Renal pelvis (tissue), 4 donors: ENCODE data around the gene FZD4. TPM values are rescaled to one million over a fixed set of nuclear protein-coding genes. Genes with fewer than 3 reads are reported as not detected.
"Not testable (repeated sequence)": the region's sequence is repeated elsewhere in the genome, so short reads cannot be mapped to it uniquely, and the experiment has no call there.

Source experiments
- DNase-seq: peaks from one replicate; pipeline ENCODE4 v3.0.0-alpha.2; 2013
- polyA plus RNA-seq, 3 donors: library from polyadenylated mRNA; unstranded; fragments of 120-200 nt; gene quantifications; one replicate each; pipeline ENCODE4 v1.2.1, GENCODE V29; 2013; ENCODE audit not compliant: insufficient read length in 3 of 3

Gene FZD4
- polyA plus RNA-seq, 3 donors, result 68.9 to 88.6 (median 81.7) TPM

DNA sequence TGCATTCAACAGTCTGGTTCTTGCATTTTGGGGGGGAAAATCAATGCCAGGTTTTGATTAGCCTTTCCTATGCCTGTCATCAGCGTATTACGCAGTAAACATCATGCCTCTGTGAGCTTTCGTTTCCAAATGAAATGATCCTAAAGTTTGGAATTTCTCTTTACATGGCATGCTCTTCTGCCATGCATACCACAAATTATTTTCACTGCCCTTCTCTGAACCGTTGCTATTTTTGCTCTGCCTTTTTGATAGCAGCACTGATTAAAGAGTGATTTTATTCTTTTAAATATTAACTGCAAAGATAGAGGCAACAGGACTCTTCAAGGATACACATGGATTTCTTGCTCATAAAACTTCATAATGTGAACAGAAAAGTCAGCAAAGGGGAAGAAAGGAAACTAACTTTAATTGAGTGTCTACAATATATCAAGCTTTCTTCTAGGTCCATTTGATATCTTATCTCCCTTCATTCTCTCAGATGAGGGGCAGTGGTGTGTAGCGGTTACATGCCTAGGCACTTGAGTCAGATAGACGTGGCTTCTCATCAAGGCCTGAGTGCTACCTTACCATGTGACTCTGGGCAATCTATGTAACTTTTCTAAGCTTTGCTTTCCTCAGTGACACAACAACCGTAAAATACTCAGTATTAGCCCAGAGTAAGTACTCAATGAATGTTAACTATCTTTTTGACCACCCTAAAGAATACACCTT, 25.0 kb upstream of the FZD4 start:
- DNase-seq, result no peak

DNA sequence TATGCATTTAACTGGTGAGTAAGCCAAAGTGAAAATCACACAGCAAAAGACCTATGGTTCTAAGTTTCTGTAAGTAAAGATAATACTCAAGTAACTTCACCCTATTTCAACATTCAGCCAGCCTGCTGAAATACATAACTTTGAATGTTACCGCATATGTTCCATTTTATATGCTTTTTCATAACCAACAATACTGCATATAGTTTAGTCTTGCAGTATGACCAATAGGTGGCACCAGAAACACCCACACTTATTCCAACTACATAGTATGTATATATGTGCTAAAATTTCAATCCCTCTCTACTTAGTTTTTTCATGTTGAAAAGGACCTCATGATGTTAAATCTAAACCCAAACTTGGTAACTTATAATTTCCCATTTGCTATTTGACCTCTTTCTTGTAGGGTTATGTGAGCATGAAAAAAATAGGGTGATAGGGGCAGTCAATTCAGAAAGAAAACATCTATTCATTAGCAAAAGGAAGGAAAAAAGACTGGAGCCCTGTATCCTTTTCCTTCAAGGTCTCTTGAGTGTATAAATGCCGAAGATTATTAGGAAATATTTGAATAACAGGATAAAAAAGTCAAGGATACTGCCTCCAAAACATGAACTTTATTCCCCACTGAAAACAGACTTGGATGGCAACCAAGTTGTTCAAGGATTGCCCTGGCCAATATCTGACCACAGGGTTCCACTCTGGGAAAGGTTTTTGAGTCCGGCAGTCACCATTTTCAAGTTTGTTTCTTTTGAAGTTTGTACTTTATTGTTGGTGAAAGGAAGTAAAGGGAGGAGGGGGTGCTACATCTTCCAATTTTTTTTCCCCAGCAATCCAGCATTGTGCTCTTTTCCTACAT, 23.8 kb upstream of the FZD4 start:
- no peak for DNase-seq

DNA sequence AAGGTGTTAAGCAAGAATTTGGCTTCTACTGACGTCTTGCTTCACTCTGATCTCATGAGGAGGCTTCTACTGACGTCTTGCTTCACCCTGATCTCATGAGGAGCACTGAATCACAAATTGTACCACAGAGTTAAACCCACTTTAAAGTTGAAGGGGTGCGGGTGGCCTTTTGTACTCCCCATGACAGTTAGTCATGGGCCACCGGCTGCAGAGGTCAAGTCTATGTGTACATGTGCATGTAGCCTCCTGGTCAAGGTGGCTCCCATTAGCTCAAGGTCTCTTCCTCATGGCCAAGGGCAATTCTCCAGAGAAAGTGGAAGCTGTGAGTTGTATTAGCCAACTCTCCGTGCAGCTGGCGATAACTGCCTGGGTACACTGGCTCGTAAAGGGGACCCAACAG, 23.1 kb upstream of the FZD4 start:
- DNase-seq, result no peak

DNA sequence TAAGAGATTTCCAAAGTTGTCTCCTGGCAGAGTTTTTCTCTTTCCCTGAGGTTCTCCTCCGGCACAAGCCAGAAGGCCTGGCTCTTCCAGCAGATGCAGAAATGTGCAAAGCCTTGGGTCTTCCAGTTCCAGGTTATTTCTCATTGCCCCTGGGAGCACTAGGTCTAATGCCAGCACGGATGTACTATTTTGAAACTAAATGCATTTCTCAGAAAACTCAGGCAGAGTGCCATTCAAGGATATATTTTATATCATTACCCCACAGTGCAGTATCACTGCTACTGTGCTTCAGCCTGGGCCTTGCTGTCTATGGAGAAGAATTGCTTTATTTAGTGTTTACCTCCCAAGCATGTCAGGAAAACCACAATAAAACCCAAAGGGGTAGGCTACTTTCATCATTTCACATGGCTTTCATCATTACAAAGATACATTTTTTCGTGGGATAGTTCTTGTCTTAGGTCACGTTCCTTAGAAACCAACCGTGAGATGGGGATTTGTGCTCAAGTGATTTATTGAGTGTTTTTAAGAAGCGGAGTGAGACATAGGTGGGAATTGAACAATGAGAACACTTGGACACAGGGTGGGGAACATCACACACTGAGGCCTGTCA, 22.4 kb upstream of the FZD4 start:
- DNase-seq, result no peak

DNA sequence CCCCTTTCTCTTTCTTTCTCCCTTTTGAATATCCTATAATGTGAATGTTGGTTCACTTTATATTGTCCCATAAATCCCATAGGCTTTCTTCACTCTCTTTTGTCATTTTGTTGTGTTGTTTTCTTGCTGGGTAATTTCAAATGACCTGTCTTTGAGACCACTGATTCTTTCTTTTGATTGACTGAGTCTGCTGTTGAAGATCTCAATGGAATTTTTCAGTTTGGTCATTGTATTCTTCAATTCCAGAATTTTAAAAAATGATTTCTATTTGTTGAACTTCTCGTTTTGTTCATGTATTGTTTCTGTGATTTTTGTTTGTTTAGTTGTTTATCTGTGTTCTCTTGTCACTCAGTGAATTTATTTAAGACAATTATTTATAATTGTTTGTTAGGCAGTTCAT, 17.5 kb upstream of the FZD4 start:
- DNase-seq, result no peak

DNA sequence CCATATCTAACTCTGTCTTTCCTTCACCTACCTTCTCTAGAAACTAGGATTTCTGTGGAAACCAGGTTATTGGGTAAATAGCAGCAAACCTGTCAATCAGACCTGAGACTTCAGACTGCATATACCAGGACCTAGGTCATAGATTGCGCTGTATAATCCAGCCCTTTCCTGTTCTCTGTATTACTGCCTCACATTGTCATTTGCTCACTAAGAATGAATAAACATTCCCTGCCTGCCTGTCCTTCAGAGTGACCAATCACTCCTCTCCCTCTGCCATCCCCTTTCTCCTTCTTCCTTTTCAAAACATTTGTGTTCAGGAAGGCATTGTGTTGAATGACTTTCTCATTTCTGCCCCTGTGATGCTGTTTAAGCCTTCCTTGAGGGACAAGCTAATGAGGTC, 14.1 kb upstream of the FZD4 start:
- no peak for DNase-seq

DNA sequence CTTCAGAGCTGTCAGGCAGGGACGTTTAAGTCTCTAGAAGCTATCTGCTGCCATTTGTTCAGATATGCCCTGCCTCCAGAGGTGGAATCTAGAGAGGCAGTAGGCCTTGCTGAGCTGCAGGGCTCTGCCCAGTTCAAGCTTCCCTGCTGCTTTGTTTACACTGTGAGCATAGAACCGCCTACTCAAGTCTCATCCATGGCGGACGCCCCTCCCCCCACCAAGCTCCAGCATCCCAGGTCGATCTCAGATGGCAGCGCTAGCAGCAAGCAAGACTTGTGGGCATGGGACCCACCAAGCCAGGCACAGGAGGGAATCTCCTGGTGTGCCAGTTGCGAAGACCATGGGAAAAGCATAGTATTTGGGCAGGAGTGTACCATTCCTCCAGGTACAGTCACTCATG, 12.4 kb upstream of the FZD4 start:
- not testable (repeated sequence) for DNase-seq

DNA sequence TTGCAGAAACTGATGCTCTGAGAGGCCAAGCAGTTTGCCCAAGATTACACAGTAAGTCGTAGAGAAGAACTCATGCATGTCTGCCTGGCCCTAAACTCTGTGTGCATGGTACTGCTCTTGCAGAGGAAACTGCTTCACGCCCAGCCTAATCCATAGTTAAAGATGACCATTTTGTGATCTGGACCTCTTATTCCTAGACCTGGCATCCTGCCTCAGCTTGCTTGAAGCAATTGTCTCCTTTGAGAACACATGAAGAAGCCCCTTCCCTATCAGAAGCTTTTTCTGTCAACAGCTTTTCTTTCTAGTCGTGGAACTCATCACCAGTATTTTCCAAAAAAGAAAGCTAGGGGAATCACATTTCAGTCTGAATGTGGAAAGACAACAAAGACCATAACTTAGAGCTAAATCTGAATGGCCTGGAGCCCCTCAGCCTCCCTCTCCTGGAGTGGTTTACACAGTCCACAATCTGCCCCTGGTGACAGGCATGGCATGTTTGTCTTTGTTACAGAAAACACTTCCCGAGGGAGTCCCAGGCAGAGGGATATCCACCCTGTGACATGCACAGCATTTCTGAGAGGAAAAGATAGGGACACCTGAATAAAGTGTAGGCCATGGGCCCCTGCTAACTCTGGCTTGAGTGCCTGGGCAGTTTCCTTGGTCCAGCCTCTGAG, 2.9 kb upstream of the FZD4 start:
- DNase-seq, result no peak

DNA sequence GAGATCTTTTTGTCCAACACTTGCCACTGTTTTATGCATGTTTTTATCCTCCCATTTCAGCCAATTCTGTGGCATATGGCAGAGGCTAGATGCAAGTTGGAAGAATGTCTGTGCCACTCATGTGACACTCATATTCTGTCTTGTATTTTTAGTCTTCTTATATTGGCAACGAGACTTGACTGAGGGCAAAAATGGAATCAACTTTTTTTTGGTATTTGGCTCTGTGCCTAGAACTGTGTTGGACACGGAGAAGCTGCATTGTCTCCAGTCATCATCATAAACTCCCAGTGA, 1.7 kb upstream of the FZD4 start:
- DNase-seq, result no peak

DNA sequence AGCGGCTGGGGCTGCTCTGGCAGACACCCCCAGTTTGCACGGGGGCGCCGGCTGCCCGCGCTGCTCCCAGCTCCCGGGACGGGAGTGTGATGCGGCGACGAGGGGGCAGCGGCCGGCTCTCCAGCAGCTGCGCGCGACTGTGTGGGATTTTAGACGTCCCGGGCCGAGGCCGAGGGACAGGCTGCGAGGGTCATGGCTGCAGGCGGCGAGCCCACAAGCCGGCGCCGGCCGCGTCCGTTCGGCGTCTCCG, 159 bp downstream of the FZD4 start:
- no peak for DNase-seq

DNA sequence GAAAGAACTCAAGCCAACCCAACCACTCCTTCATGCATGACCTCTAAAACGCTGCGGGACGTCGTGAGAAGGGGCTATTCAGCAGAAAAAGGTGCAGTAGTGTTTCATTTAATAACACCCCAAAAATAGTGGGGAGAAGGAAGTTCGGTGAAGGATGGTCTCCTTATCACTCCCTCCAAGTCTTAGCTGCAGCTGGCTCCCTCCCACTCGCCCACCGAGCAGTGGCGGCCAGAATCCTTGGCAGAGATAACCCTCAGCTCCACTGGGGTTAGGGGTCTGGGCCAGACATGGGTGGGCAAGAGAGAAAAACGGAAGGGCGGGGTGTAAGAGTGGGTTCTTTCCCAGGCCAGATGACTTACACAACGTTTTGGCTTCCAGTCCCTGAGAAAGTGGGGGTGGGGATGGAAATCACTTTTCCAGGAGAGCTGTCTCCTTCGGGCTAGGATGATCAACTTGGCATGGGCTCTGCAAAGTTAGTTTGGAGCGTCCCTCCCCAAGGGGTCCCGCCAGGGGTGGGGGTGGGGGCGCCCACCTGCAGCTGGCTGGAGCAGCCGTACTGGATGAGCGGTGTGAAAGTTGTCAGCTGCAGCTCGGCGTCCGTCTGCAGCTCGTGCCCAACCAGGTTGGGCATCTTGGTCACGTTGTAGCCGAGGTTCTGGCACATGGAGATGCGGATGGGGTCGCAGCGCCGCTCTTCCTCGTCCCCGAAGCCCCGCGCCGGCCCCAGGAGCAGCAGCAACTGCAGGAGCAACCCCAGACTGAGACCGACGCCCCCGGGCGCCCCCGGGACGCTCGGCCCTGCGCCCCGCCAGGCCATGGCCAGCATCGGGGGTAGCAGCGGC, 705 bp downstream of the FZD4 start:
- DNase-seq, result no peak

DNA sequence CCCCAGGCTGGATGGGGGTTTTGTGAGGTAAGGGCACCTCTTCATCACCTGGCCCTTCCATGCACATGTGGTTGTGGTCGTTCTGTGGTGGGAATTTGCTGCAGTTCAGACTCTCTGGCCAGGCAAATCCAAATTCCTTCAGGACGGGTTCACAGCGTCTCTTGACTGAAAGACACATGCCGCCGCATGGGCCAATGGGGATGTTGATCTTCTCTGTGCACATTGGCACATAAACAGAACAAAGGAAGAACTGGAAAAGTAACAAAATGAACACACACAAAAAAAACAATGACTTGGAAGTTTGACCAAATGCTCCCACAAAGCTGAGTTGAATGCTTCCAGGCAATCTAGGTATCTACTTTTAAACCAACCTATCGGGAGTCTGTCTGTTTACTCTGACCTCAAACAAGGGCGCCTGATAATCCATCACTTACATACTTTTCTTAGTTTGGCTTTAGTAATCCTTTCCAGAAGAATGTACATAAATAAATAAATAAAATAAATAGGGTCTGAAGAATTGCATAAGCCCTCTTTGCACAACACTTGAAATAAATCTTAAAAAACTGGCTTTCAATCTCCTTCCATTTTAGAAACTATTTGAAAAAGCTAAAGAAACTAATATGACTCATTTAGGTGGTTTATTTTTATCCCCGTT, 2.8 kb downstream of the FZD4 start:
- DNase-seq, result no peak

DNA sequence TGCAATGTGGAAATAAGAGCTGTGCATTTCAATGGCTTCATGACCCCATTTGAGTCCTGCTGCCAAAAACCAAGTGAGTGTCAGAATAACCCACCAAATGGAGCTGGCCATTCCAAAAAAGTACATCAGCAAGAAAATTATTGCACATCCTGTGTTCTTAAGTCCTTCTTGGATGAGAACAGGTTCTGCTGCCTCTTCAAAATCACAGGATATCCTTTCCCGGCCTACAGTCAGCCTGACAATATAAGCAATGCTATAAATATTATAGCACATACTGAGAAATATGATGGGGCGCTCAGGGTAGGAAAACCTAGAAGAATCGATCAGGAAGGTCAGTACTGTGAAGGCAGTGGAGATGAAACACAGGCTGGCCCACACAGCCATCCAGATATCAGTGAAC, 3.5 kb downstream of the FZD4 start:
- DNase-seq, result no peak

DNA sequence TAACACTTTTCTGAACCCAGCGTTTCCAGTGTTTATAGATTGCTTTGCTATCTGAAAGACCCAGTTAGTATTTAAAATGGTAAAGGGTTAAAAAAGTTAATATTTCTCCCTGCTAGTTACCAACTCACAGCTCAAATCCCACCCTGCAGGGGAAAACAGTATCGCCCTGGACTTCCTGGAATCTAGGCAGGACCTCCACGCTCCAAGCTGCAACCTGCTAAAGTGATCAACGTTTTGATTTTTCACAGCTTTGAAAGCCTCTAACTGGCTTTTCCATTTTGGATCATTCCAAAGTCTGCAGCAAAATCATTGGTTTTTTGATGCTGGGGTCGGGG, 4.6 kb downstream of the FZD4 start:
- DNase-seq, result no peak

DNA sequence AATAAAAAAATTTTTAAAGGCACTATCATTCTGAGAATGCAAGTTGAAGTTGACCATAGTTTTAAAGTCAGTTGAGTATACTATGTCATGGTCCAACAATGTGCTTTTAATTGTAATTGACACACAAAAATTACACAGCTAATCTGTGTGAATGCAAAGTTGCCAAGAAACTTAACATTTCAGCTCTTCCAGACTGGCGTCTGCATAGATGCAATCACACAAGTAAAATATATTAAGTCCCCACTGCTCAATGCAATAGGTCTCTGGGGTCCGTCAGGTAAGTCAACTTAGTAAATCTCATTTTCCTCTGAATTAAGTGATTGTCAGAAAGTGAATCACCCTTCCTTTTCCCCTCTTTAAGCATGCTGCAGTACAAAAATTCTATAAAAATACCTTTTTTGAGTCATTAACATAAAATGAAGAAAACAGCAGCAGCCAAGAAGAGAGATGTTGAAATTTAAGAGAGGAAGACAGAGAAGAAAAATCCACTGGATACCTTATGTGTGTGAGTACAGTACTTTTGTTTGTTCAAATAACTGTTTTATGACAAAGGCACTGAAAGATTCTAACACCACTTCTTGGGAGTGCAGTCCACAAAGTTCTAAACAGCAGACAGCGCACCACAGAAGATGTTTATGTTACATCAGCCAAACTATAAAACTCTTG, 5.1 kb downstream of the FZD4 start:
- no peak for DNase-seq

DNA sequence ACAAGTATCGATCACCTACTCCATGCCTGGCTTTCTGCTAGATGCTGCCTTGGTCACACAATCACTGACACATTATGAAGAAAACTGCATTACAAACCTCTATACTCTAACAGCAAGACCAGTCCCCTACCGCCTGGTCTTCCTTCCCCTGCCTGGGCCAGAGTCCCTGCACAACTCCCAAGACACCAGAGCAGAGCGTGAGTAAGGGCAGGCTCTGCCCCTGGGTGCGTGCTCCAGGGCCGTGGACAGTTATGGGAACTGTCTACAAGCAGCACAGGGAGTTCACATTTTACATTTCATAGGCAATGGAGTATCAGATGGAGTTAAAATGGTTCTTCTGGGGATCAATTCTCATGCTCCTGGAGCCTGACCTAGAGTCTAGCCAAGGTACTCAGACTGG, 6.5 kb downstream of the FZD4 start:
- no peak for DNase-seq

DNA sequence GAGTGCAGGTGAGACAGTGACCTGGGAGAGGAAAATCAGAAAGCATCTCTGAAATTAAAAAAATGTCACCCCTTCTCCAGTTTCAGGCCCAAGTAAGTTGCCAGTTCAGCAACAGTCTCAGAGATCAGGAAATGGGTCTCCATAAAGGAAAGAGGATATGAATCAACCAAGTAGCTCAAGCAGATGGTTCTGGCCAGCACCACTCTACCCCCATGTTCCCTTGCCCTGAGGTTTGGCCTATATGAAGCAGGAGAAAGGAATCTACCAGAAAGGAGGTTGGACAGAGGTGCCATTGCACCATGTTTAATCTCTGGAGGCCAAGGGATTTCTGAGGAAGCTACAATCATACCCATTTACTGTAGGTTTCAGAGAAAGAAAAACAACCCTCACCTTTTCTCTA, 7.7 kb downstream of the FZD4 start:
- DNase-seq, result no peak

DNA sequence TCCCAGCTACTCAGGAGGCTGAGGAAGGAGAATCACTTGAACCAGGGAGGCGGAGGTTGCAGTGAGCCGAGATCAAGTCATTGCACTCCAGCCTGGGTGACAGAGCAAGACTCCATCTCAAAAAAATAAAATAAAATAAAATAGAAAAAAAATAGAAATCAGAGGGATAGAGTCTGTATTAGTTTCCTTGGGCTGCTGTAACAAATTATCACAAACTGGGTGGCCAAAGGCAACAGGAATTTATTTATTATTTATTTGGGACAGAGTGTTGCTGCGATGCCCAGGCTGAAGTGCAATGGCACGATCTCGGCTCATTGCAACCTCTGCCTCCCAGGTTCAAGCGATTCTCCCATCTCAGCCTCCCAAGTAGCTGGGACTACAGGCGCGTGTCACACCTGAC, 11.7 kb downstream of the FZD4 start:
- not testable (repeated sequence) for DNase-seq

DNA sequence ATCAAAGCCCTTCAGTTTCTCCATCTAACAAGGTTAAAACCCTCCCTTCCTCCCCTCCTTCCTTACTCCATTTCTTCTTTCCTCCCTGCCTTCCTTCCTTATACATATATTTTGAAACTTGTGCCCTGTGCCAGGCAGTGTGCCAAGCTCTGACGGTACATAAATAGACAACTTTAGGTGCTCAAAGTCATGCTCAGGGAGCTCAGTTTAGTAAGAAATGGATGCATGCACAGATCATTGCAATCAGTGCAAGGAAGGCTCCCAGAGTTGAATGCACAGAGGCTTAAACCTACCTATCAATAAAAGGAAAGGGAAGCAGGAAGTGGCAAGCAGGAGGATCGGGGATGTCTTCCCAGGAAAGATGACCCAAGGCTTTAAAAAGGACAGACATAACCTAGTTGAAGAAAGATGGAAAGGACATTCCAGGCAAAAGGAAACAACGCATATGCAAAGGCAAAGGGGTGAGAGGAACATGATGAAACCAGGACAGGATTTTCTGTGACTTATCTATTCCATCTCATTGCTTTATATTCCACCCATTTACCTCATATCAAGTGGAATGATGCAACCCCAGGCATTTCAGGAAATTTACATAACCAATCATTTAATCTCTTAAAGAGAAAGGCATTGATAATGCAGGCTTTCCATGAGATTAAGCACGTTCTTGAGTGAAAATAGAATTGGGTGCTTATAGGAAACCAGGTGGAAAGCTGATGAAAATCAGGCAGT, 13.2 kb downstream of the FZD4 start:
- no peak for DNase-seq

DNA sequence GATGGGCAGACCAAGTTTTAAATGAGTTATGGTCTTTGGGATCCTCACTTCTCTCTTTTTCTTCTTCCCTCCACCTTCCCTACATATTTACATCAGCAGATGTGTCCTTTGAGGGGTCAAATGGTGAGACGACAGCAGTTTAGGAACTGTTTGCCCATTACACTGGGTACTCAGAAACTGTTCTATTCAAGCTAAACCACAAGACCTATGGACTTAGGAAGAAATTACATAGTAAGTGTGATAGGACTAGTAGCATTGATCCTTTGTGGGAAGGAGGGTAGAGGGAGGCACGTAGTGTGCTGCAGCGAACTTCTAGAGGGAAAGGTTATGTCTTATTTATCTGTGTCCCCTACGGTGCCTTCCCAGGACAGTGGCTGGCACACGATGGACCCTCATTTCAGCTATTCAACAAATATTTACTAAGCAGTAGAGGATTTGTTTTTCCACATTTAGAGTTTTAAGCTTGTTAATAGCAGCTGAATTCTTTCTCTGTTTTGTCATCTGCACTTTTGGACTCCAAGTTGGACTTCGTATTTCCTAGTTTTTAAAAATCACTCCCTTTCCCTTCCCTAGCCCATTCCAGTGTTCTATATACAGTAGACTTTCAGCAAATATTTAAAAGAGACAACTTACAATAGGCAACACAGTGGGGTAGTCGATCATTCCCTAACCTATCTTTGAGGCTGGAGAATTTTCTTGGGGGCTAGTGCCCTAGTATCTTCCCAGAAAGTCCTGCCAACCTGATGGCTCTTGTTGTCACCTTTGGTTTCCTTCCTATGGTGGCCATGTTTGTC, 13.9 kb downstream of the FZD4 start:
- no peak for DNase-seq
